ENCODE data around the gene B9D1.
"Not testable (repeated sequence)": the region's sequence is repeated elsewhere in the genome, so short reads cannot be mapped to it uniquely, and the experiment has no call there.

B9D1 gene

DNA sequence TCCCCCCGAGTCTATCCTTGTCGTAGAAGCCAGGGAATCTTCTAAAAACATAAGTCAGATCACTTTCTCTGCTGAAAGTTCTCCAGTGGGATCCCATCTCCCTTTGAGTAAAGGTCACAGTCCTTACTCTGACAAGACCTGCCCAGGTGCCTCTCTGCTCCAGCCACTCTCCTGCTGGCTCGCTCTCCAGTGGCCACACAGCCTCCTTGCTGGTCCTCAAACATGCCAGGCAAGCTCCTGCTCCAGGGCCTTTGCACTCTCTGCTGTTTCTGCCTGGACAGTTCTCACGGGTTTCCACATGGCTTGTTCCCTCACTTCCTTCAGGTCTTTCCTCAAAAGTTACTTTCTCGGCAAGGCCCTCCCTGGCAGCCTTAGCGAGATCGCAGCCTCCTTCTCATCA, 3.4 kb downstream of the B9D1 start:
- DNase-seq (ENCODE audit: low read depth, low spot score) = no peak

DNA sequence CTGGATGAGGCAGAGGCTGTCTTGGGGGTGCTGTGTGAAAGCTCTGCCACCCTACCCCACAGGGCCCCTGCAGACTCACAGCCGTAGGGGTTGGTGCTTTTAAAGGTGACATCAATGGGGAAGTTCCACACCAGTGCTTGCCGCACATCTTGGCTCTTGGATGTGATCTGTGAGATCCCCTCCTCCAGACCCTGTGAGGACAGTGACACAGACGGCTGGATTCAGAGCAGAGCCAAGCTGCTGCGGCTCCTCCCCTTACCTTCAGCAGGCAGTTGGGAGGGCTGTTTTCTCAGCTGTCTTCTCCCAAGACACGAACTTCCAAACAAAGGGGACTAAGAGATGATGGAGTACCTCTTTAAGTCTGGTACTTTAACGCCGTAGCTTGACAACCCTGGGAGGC, 4.8 kb downstream of the B9D1 start:
- DNase-seq (ENCODE audit: low read depth, low spot score) = no peak

DNA sequence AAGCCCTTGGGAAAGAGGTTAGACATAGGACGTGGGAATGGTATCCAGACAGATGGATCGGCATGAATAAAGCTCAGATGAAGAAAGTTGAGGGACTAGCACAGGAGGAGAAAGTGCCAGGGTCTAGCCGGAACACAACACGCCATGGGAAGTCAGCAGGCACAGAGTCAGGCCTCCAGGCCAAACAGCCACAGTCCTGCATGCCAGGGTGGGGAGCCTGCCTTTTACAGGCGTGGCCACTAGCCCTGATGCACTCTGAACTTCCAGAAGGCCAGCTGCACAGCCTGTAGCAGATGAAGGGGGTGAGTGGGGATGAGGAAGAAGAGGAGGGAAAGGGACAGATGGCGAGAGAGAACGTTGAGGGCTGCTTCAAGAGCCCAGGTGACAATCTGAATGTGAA, 5.2 kb downstream of the B9D1 start:
- no peak for DNase-seq (ENCODE audit: low read depth, low spot score)

DNA sequence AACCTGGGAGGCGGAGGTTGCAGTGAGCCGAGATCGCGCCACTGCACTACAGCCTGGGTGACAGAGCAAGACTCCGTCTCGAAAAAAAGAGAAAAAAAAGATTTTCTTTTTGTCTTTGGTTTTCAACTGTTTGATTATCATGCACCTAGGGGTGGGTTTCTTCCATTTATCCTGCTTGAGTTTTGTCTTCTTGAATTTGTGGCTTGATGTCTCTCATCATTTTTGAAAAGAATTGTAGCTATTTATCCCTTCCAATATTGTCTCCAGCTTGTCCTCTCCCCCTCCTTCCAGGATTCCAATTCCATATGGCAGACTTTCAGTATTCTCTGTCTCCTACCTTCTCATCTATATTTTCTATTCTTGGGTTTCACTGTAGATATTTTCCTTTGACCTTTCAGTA, 7.8 kb downstream of the B9D1 start:
- no peak for DNase-seq (ENCODE audit: low read depth, low spot score)

DNA sequence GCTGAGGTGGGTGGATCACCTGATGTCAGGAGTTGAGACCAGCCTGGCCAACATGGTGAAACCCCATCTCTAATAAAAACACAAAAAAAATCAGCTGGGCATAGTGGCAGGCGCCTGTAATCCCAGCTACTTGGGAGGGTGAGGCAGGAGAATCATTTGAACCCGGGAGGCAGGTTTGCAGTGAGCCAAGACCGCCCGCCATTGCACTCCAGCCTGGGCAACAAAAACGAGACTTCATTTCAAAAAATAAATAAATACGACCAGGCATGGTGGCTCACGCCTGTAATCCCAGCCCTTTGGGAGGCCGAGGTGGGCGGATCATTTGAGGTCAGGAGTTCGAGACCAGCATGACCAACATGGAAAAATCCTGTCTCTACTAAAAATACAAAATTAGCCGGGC, 9.1 kb downstream of the B9D1 start:
- DNase-seq (ENCODE audit: low read depth, low spot score) = not testable (repeated sequence)

DNA sequence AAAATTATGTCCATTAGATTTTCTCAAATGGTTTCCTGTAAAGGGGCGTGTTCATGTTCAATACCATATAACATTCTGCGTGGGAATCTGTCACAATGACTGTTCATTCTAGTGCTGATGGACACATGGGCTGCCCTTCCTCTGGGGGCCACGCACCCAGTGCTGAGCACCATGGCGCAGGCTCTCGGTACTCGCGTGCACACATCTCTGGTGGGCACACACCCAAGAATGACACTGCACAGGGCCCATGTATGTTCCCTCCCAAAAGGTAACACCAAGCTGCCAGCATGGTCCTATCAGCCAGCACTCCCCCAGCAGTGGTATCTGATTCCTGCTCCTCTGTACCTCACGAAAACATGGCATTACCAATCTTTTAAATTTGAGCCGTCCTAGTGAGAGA, 13.7 kb downstream of the B9D1 start:
- no peak for DNase-seq (ENCODE audit: low read depth, low spot score)

DNA sequence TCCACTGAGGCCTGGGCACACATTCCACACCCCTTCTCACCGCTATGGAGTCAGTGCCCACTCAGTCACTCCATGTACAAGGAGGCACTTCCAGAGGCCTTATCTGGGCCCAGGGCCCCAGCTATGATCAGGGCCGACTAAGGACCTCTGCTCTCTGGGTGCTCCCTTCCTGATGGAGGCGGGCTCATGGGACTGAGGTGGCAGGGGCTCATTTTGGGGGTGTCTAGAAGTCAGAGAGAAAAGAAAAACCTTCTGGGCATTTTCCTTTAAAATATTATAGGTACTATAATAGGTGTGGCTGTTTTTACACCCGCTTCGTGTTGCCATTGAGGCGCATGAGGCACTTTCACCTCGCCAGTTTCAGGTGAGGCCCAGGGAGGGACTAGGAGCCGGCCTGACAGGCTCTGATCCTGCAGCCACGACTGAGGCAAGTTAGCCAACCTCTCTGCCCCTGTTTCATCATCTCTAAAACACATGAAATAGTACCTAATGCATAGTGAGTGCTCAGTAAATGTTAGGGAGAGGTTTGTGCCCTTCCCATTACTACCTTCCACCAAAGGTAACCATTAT, 14.4 kb downstream of the B9D1 start:
- DNase-seq (ENCODE audit: low read depth, low spot score) = no peak

DNA sequence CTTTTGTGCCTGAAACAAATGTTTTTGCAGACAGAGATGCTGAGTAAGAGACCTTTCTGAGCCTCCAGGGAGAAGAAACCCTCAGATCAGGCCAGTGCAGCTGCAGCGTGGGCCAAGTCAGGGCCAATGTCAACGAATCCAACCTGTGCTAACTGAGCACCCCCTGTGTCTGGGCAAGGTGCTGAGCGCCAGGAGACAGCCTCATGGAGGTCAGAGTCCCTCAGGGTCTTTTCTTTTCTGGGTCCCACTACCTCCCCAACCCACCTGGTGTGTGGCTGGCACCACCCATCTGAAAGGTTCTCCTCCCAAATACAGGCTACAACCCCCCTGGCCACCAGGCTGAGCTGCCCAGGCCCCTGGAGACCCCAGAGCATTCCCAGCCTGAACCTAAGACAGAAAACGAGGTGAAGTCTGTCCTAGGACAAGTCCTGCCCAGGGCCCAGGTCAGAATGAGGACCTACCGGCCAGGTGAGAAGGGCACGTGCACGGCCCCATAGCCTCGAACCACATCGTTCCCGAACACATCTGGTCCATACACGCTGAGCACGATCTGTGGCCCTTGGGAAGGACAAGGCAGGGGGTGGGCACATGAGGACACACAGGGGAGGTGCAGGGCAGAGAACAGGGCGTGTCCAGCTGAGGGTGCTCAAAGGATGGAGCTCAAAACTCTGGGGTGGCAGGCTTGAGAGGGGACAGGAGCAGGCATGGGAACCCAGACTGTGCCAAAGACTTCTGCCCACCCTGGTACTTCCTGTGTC, 15.0 kb downstream of the B9D1 start:
- DNase-seq (ENCODE audit: low read depth, low spot score) = no peak

DNA sequence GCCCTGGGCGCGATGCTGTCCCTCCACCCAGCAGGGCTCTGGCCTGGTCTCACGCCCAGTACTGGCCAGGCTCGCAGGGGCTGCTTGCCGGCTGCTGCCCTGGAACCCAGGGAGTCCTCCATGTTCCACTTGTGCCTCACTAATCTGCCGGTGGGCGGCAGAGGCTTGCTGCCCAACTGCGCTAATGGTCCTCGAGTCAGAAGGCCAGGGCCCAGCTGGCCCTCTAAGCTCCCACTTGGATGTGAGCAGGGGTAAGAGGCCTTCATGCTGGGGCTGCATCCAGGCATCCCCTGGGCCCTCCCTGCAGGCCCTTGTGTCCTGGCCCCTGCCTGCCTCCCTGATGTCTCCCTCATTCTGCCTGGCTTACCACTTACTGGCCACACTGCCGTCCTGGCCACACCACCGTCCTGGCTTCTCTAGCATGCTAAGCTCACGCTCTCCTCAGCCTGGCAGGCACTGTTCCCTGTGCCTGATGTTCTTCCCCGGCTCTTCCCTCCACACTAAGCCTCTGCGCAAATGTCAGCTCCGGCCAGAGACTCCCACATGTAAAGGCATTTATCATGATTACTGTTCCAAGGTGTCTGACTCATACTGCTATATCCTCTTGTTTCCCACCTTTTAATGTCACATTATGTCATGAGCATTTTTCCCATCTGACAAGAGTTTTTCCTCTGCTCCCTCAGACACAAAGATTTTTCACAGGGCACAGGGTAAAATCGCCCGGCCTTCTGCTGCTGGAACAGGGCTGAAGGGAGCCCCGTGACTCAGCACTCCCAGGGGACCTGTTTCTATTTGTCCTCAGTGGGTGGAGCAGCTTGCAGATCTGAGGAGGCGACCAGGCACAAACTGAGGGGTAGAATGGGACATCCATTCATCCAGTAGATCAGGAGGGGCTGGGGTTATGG, 15.9 kb downstream of the B9D1 start:
- DNase-seq (ENCODE audit: low read depth, low spot score) = no peak

DNA sequence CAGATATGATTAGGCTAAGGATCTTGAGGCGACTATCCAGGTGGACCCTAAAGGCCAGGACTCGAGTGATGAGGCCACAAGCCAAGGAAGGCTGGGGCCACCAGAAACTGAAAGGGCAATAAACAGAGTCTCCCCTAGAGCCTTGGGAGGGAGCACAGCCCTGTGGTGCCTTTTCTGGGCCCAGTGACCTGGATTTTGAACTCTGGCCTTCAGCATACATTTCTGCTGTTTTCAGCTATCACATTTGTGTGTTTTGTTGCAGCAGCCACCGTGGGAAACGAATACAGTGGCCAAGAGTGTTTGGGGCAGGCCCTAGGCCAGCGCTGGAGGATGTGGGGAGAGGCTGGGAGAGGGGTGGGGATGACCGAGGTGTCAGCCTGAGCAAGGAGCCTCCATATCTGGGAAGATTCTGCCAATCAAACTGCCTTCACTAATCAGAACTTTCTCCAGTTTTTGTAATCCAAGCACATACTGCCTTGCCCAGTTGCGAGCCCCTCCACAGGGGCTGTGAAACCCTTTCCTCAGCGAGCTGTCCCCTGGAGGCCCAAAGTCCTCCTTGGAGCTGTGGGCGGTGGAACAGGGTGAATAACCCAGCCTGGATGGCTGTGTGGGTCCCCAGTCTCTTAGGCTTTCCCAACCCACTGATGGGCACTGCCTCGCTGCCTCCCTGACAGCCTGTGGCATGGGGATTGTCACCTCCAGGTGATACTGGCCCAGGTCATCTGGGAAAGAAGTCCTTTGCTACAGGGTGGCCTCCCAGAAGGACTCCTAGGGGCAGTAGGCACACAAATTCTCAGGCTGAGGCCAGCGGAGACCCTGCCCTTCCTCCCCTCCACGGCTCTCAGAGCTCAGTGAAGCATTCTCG, 16.8 kb downstream of the B9D1 start:
- no peak for DNase-seq (ENCODE audit: low read depth, low spot score)

DNA sequence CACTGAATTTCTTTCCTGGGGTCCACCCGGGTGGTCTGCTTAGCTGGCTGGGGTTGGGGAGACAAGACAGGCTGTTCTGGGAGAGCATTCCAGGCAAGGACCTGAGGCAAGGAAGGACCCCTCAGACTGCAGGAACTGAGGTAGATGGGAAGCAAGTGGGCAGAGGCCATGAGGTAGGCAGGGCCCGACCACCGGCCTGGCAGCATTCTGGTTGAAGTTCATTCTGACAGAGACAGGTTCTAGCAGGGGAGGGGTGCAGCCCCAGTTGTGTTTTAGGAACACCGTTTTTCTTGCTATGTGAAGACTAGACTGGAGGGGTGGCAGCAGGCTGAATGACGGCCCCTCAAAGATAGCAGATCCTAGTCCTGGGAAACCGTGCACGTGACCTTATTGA, 17.5 kb downstream of the B9D1 start:
- DNase-seq (ENCODE audit: low read depth, low spot score) = no peak

DNA sequence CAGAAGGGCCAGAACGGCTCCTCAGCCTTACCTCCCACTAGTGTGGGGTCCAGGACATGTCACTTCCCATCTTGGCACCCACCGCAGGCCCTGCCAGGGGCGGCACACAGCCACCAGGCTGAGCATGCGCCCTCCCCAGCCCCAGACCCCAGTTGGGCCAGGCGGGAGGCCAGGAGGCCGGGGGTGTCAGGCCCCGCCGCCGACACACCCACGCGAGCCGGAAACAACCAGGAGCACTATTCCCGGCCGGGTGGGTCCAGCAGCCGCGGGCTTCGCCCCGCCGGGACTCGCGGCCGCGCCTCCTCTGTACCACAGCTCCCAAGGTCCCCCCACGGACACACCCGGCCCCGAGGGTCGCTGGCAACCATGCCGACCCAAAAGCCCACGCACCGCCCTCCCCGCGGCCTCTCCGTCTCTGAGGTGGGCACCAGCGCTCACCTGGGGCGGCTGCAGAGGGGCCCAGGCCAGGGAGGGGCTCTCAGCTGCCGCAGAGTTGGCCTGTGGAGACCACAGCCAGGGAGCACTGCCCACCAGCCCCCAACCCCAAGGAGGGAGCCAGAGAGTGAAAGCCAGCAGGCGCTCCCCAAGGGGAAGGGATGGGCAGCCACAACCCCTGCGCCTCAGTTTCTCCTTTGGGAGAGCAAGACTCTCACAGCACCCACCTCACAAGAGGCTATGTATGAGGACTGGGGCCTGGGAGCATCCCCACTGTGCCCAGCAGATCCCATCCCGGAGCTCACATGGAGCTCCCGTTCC, 18.0 kb downstream of the B9D1 start:
- no peak for DNase-seq (ENCODE audit: low read depth, low spot score)

DNA sequence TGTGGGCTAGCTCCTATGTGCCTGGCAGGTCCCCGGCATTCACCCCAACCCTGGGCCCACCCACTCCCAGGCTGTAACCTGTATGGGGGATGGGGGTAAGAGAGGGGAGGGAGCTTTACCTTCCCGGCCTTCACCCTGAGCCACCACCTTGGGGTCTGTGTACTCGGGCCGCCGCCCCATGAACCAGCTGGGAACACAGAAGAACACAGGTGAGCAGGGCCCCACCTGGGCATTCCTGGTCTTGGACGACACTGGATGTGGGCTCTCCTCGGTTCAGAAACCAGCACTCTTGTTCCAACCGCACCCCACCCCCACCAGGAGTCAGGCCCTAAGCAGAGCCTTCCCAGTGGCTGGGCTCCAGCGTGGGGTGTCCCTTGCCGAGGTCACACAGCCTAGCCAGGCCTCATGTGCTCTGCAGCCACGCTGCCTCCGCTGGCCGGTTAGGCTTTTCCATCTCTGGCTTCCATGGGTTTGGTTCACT, 18.8 kb downstream of the B9D1 start:
- no peak for DNase-seq (ENCODE audit: low read depth, low spot score)

DNA sequence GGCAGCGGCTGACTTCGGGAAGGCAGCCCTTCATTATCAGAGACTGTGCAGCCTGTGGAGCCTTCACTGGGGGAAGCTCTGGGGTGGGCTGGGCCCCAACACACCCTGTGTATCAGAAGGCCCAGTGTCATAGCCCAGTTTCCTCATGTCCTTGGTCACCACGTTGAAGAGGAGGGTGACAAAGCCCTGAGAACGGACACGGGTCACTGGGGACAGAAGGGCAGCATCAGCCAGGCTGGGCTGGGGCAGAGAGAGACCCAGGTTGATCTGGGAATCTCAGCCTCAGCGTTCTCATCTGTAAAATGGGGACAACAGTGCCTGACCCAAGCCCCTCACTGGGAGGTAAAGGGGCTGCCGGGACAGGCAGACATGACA, 19.3 kb downstream of the B9D1 start:
- DNase-seq (ENCODE audit: low read depth, low spot score) = no peak

DNA sequence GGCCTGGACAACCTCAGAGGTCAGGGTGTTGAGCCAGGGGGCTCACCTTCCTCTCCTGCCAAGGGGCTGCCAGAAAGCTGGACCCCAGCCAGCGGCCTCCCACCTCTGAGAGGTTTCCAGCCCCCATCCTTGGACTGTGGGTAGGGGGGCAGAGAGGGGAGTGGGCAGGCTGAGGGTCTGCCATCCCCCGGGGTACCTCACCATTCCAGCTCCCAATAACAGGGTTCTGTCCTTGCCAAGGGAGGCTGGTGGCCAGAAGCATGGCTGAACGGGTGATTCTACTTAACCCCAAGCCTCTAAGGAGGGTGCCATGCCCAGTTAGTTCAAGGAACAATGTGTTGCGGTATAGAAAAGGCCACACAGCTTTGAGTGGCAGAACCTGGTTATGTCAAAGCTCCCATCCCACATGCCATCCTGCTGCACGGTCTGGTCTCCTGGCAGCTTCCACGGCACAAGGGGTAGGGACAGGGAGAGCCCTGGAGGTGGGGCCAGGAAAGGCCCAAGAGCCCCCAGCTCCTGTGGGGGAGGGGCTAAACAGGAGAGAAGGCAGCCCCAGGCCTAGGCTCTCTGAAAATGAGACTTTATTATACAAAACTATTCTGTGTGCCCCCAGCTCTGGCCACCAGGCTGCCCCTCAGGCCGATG, 19.8 kb downstream of the B9D1 start:
- DNase-seq (ENCODE audit: low read depth, low spot score) = no peak

DNA sequence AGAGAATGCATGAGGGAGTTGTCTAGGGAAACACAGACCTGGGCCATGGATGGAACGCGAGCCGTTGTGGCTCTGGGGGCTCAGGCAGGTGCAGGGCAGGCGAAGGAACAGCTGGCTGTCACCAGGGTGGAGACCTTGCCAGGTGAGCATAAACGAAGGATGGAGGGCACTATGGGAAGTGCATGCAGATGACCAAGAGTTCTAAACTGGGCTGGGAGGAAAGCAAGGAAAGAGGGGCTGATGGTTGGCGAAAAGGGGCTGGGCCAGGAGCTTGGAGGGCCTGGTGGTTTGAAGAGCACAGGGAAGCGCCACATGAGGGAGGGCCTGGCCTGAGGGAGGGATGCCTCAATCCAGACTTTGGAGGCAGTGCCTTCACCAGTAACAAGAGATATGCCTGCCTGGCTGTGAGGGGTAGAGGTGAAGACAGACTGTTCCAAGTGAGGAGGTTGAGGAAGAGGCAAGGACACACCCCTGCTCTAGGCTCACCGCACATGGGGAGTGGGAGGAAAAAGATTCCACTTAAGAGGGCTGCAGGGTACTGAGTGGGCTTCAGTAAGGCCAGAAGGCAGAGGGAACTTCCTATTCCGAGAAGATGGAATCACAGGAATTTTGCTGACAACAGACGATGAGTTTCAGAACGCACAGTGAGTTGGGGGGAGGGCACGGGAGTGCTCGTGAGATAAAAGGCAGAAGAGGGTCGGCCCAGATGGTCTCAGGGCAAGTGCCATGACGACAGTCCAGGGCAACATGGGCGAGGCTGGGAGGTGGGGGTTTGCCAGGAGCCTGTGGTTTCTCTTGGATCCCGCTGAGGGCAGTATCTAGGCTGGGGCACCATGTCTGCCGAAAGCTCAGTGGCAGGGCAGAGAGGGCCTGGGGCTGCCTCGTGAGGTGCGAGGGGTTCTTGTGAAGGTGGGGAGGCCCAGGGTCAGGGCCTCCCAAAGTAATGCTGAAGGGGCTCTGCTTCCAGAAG, 20.6 kb downstream of the B9D1 start:
- no peak for DNase-seq (ENCODE audit: low read depth, low spot score)

DNA sequence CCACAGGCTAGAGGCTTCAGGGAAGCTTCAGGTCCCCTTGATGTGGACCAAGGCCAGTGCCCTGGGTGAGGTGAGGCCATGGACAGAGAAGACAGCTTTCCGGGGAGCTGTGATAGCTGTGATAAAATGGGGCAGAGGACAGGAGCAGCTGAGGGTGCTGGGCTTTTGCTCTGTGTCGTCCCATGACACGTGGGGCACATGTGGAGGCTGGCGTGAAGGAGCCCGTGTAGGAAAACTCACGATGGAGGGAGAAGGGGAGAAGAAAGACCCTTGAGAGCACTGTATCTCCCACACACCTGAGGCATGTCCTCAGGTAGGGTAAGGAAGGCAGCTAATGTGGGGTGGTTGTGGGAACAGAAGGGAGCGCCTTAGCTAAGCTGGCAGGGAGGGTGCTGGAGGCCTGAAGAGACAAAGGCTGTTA, 21.3 kb downstream of the B9D1 start:
- DNase-seq (ENCODE audit: low read depth, low spot score) = no peak

DNA sequence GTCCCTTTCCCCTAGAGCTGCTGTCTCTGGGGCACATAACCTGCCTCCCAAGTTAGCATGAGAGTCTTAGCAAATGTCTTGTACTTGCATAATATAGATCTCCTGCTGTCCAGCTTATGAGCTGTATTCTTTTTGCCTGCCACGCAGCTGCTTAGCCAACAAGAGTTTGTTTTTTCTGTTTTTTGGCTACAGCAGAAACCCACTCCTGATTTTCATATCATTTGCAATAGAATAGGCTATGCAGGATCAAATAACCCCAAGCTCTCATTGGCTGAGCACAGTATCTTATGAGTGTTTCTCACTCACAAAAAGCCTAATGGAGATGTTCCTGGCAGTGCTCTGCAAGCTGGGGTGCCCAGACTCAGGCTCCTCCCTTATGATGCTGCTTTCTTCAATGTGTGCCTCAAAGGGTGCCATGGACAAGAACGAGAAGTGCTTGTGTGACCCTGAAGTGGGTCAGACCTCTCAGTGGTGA, 23.1 kb downstream of the B9D1 start:
- no peak for DNase-seq (ENCODE audit: low read depth, low spot score)

All from activated naive CD8-positive, alpha-beta T cell treated with anti-CD3 and anti-CD28 coated beads, Interleukin-2, amount 50 U/mL, for 16 hours (primary cell).